Mesodermal cell (in vitro differentiated cells): ENCODE measurements around the gene ATXN7.

Source experiments
- H3K27ac ChIP-seq: 2 replicates; pipeline ENCODE4 v1.7.0; 2013; ENCODE audit warnings: mild to moderate bottlenecking, low read depth, low read length, moderate library complexity; ENCODE audit not compliant: severe bottlenecking
- H3K36me3 ChIP-seq: 2 replicates; pipeline ENCODE4 v1.7.1; 2013; ENCODE audit warnings: mild to moderate bottlenecking, low read length, moderate library complexity; ENCODE audit not compliant: control insufficient read depth, insufficient read depth
- H3K4me1 ChIP-seq: one replicate; pipeline ENCODE4 v1.7.1; 2013; ENCODE audit warnings: mild to moderate bottlenecking, low read length; ENCODE audit not compliant: insufficient read depth, control insufficient read depth, poor library complexity, severe bottlenecking
- H3K4me3 ChIP-seq: 2 replicates; pipeline ENCODE4 v1.7.0; 2013; ENCODE audit warnings: low read length, control low read depth, mild to moderate bottlenecking; ENCODE audit not compliant: insufficient read depth, poor library complexity, severe bottlenecking; ENCODE audit errors: extremely low read depth
- H3K9me3 ChIP-seq: 2 replicates; pipeline ENCODE4 v1.7.1; 2013; ENCODE audit warnings: mild to moderate bottlenecking, low read length, moderate library complexity; ENCODE audit not compliant: control insufficient read depth
- WGBS, 2 experiments: methylation state at CpG; one replicate each; pipeline ENCODE4 v1.1.5; 2013; ENCODE audit warnings: missing lambda C conversion rate in 2 of 2; ENCODE audit not compliant: insufficient coverage in 2 of 2; 5-methylcytosine and 5-hydroxymethylcytosine counted together

Gene ATXN7

GRCh38 chr3:63908081-63908736 is 44.5 kb downstream of the ATXN7 start:
- Histone ChIP-seq H3K4me3 (no peak overlapping the region), H3K4me1 (peaks cover 19% of the 10 kb centered on the region), H3K27ac (peak overlapping the region; percentile 39), H3K9me3 (no peaks in the 10 kb centered on the region), H3K36me3 (no peaks in the 10 kb centered on the region)
- 71 to 100% methylated on average over 1 of the region's 2 CpGs for WGBS, 2 experiments

GRCh38 chr3:63908776-63909175 is 45.1 kb downstream of the ATXN7 start:
- Histone ChIP-seq H3K27ac (peak overlapping the region; percentile 39), H3K4me1 (peaks cover 22% of the 10 kb centered on the region), H3K36me3 (no peaks in the 10 kb centered on the region), H3K9me3 (no peaks in the 10 kb centered on the region), H3K4me3 (no peak overlapping the region)
- 100% methylated on average over 1 of the region's 1 CpG; no CpG with 5 or more reads in 1 of the 2 experiments for WGBS, 2 experiments

GRCh38 chr3:63909431-63909830 is 45.8 kb downstream of the ATXN7 start:
- no peaks in the 10 kb centered on the region for H3K9me3 ChIP-seq
- no peak overlapping the region for H3K27ac ChIP-seq
- 100% methylated on average over 1 of the region's 2 CpGs; no CpG with 5 or more reads in 1 of the 2 experiments for WGBS, 2 experiments
- peaks cover 4% of the 10 kb centered on the region for H3K36me3 ChIP-seq
- no peak overlapping the region for H3K4me3 ChIP-seq
- H3K4me1 ChIP-seq: peaks cover 22% of the 10 kb centered on the region

GRCh38 chr3:63910001-63910400 is 46.3 kb downstream of the ATXN7 start:
- no peaks in the 10 kb centered on the region for H3K9me3 ChIP-seq
- H3K4me3 ChIP-seq: no peak overlapping the region
- H3K4me1 ChIP-seq: peaks cover 22% of the 10 kb centered on the region

GRCh38 chr3:63910891-63911290 is 47.2 kb downstream of the ATXN7 start:
- Histone ChIP-seq H3K4me1 (peaks cover 22% of the 10 kb centered on the region), H3K4me3 (peak overlapping the region; percentile 58), H3K9me3 (no peaks in the 10 kb centered on the region), H3K36me3 (peaks cover 19% of the 10 kb centered on the region), H3K27ac (no peak overlapping the region)
- no CpG with 5 or more reads among the region's 1 CpG for WGBS, 2 experiments

More at GRCh38 chr3:63910001-63910400, 46.3 kb downstream of the ATXN7 start:
- Histone ChIP-seq H3K36me3 (peaks cover 10% of the 10 kb centered on the region), H3K27ac (no peak overlapping the region)
- no CpG with 5 or more reads among the region's 4 CpGs for WGBS, 2 experiments

GRCh38 chr3:63911509-63911872 is 47.8 kb downstream of the ATXN7 start:
- Histone ChIP-seq H3K36me3 (peaks cover 25% of the 10 kb centered on the region), H3K27ac (peak overlapping the region; percentile 96), H3K9me3 (no peaks in the 10 kb centered on the region), H3K4me3 (peak overlapping the region; percentile 58), H3K4me1 (peaks cover 22% of the 10 kb centered on the region)
- WGBS, 2 experiments: 0 to 1% methylated on average over 17 to 18 of the region's 18 CpGs

- H3K4me3 ChIP-seq: peak within 1 kb of the TSS; percentile 58
- 0% methylated on average over 66 to 73 of the region's 115 CpGs for WGBS, 2 experiments
- peak within 1 kb of the TSS; percentile 96 for H3K27ac ChIP-seq
- H3K4me1 ChIP-seq: peaks cover 22% of the 10 kb centered on the region
- H3K36me3 ChIP-seq: peaks cover 31% of the 10 kb centered on the region
- no peaks in the 10 kb centered on the region for H3K9me3 ChIP-seq
Measured at GRCh38 chr3:63911873-63912767, 48.5 kb downstream of the ATXN7 start, which contains the start of gene SCAANT1. TSS of gene SCAANT1 (minus strand) at chr3:63912383.

- 5 to 8% methylated on average over 20 to 22 of the region's 46 CpGs for WGBS, 2 experiments
- Histone ChIP-seq H3K9me3 (no peaks in the 10 kb centered on the region), H3K27ac (peak overlapping the region; percentile 96), H3K4me1 (peaks cover 22% of the 10 kb centered on the region), H3K36me3 (peaks cover 40% of the 10 kb centered on the region), H3K4me3 (peak overlapping the region; percentile 58)
Measured at GRCh38 chr3:63912768-63913588, 49.3 kb downstream of the ATXN7 start.

- Histone ChIP-seq H3K9me3 (no peaks in the 10 kb centered on the region), H3K27ac (no peak overlapping the region), H3K4me3 (no peak overlapping the region), H3K36me3 (peaks cover 52% of the 10 kb centered on the region), H3K4me1 (peaks cover 17% of the 10 kb centered on the region)
- WGBS, 2 experiments: 86 to 98% methylated on average over 4 to 5 of the region's 5 CpGs
Measured at GRCh38 chr3:63914312-63914711, 50.6 kb downstream of the ATXN7 start.

- H3K9me3 ChIP-seq: no peaks in the 10 kb centered on the region
- no peak overlapping the region for H3K4me3 ChIP-seq
- H3K36me3 ChIP-seq: peaks cover 72% of the 10 kb centered on the region
- no peak overlapping the region for H3K27ac ChIP-seq
- H3K4me1 ChIP-seq: peaks cover 3% of the 10 kb centered on the region
Measured at GRCh38 chr3:63918321-63918720, 54.7 kb downstream of the ATXN7 start.
